Heart right ventricle (tissue), 16 donors: ENCODE measurements around the gene ADARB2. TPM values are rescaled to one million over a fixed set of nuclear protein-coding genes. Genes with fewer than 3 reads are reported as not detected.

Experiments used
- ATAC-seq, 8 donors: fragments of 200-7000 bp; cut with Tn5 transposase; one replicate each; pipeline ENCODE4 v1.9.1; 2020; ENCODE audit warnings: mild to moderate bottlenecking in 8 of 8, moderate library complexity in 8 of 8, moderate number of reproducible peaks in 1 of 8
- DNase-seq, 2 donors: peaks; one replicate each; pipeline ENCODE4 v3.0.0-alpha.2; 2020
- H3K27ac ChIP-seq, 10 donors: fragments of 200-600 bp; sonication (generic) in 2 of 10; one replicate each; pipeline versions ENCODE4 v1.5.0 to v1.8.0; 2020 to 2022; ENCODE audit warnings: mild to moderate bottlenecking in 3 of 10
- H3K27me3 ChIP-seq, 7 donors: fragments of 200-600 bp; one replicate each; pipeline ENCODE4 v1.8.0; 2021 to 2022; ENCODE audit warnings: mild to moderate bottlenecking in 2 of 7
- H3K36me3 ChIP-seq, 9 donors: fragments of 200-600 bp; sonication (generic) in 1 of 9; one replicate each; pipeline versions ENCODE4 v1.5.0 to v1.8.0; 2020 to 2022; ENCODE audit warnings: mild to moderate bottlenecking in 2 of 9
- H3K4me1 ChIP-seq, 9 donors: fragments of 200-600 bp; sonication (generic) in 1 of 9; one replicate each; pipeline versions ENCODE4 v1.5.0 to v1.8.0; 2020 to 2022; ENCODE audit warnings: mild to moderate bottlenecking in 4 of 9
- H3K4me3 ChIP-seq, 10 donors: fragments of 200-600 bp; sonication (generic) in 2 of 10; one replicate each; pipeline versions ENCODE4 v1.5.0 to v1.8.0; 2020 to 2022; ENCODE audit warnings: mild to moderate bottlenecking in 7 of 10, moderate library complexity in 2 of 10
- H3K9me3 ChIP-seq, 11 donors: fragments of 200-600 bp in 10 of 11; sonication (generic) in 2 of 11; one replicate each; pipeline versions ENCODE4 v1.5.0 to v1.8.0; 2013 to 2022; ENCODE audit warnings: mild to moderate bottlenecking in 2 of 11, control low read depth in 1 of 11, moderate library complexity in 1 of 11
- CTCF ChIP-seq, 9 donors: fragments of 200-600 bp; sonication (generic) in 2 of 9; IDR thresholded peaks; one replicate each; pipeline versions ENCODE4 v1.5.0 to v1.8.0; 2021 to 2022; ENCODE audit warnings: antibody characterized with exemption in 9 of 9, mild to moderate bottlenecking in 5 of 9, moderate library complexity in 1 of 9
- WGBS, 2 donors: extraction: QIAGEN DNeasy Blood & Tissue Kit; methylation state at CpG; one replicate each; pipeline ENCODE4 v1.1.7; 2013; ENCODE audit warnings: inconsistent platforms in 1 of 2; 5-methylcytosine and 5-hydroxymethylcytosine counted together
- intact Hi-C, 10 donors: fragments of 100-400 bp; cut with DNase I; formaldehyde crosslinking; loops; one replicate each; pipeline versions ENCODE4 v1.11.1 to v1.14.2; 2022
- polyA plus RNA-seq, 2 donors: library from polyadenylated mRNA; stranded (reverse); fragments of 200-250 nt; gene quantifications; one replicate each; pipeline ENCODE4 v1.2.3, GENCODE V29; 2013
- total RNA-seq, 10 donors: library from RNA; stranded (reverse); fragmentation: NEBNext Ultra II Directional in 3 of 10; extraction: Animal tissue kit (Norgen Biotek cat#: 25700) in 3 of 10; gene quantifications; one replicate each; pipeline versions ENCODE4 v1.2.1 to v1.2.4, GENCODE V29; 2021 to 2023
- donor health status: Arrhythmogenic right ventricular cardiomyopathy.
- donor health status: ischemic (EF 13 %, LVEDD 7.1; RV severe dilation, severe dysfunction).
- donor health status: healthy with polysubstance abuse.
- donor health status: DM: no; HTN: yes; CAD: no.
- donor health status: DM: no; HTN: no; CAD: no.
- donor health status: ischemic (EF 25% LVEDD 6.9; RV normal size, moderate dysfunction).
- donor health status: ischemic (EF 25% LVEDD 5.7; RV mildly dilated, moderate dysfunction).
- donor health status: healthy.
- donor health status: DM: yes; HTN: yes; CAD: no.
- donor health status: Ischemic cardiomyopathy.
- donor health status: ischemic (EF 35%, LVEDD 5.7; RV mildly dilated, moderate dysfunction).
- donor health status: nonischemic (EF 11% LVEDD 7.7; RV severe dilation, severe dysfunction).
- donor health status: DM: yes; HTN: yes; CAD: no.
- donor health status: PGD.
- donor health status: ischemic (EF 29% LVEDD 5.4; RV normal size, mild dysfunction).
- donor health status: nonischemic (EF 23%, LVEDD 6.1; RV moderate dilation, normal function).

ADARB2 gene
- total and polyA plus RNA-seq, 12 donors = 0.08 to 0.47 (median 0.17) TPM; not detected in 2

- 82% methylated on average over 24 of the region's 24 CpGs for WGBS, 2 donors
- Histone ChIP-seq H3K4me1 (no peaks in the 10 kb centered on the region), H3K27ac (no peak overlapping the region), H3K4me3 (no peak overlapping the region), H3K36me3 (no peaks in the 10 kb centered on the region), H3K27me3 (peaks cover 0 to 42% (median 30%) of the 10 kb centered on the region in 7 donors), H3K9me3 (no peaks in the 10 kb centered on the region)
- intact Hi-C loops = no loop called here
- no peak for TF ChIP-seq CTCF (IDR thresholded peaks at IDR 0.05)
- DNase-seq (no peak), ATAC-seq (no peak)
Measured at GRCh38 chr10:1199897-1200721, 537.2 kb downstream of the ADARB2 start.

GRCh38 chr10:1199345-1199673 is 538.0 kb downstream of the ADARB2 start:
- no peak for TF ChIP-seq CTCF (IDR thresholded peaks at IDR 0.05)
- H3K4me1 ChIP-seq = no peaks in the 10 kb centered on the region
- no peaks in the 10 kb centered on the region for H3K9me3 ChIP-seq
- intact Hi-C loops = no loop called here
- H3K36me3 ChIP-seq = no peaks in the 10 kb centered on the region
- 67 to 68% methylated on average over 17 of the region's 17 CpGs for WGBS, 2 donors
- ATAC-seq (no peak), DNase-seq (no peak)
- H3K27ac ChIP-seq = no peak overlapping the region
- no peak overlapping the region for H3K4me3 ChIP-seq
- H3K27me3 ChIP-seq = peaks cover 0 to 48% (median 32%) of the 10 kb centered on the region in 7 donors

GRCh38 chr10:1198453-1199344 is 538.6 kb downstream of the ADARB2 start:
- Histone ChIP-seq H3K4me1 (no peaks in the 10 kb centered on the region), H3K27ac (no peak overlapping the region), H3K4me3 (no peak overlapping the region), H3K9me3 (no peaks in the 10 kb centered on the region), H3K27me3 (peaks cover 0 to 52% (median 38%) of the 10 kb centered on the region in 7 donors), H3K36me3 (no peaks in the 10 kb centered on the region)
- intact Hi-C loops = no loop called here
- WGBS, 2 donors = 51 to 58% methylated on average over 20 of the region's 20 CpGs
- TF ChIP-seq CTCF (IDR thresholded peaks at IDR 0.05) = no peak
- DNase-seq = no peak
- ATAC-seq = no peak

GRCh38 chr10:1197384-1197783 is 539.9 kb downstream of the ADARB2 start:
- Histone ChIP-seq H3K27me3 (peaks cover 0 to 57% (median 41%) of the 10 kb centered on the region in 7 donors), H3K4me1 (no peaks in the 10 kb centered on the region), H3K9me3 (no peaks in the 10 kb centered on the region), H3K27ac (no peak overlapping the region), H3K36me3 (no peaks in the 10 kb centered on the region), H3K4me3 (no peak overlapping the region)
- TF ChIP-seq CTCF (IDR thresholded peaks at IDR 0.05) = no peak
- ATAC-seq = no peak
- intact Hi-C loops = no loop called here
- DNase-seq = no peak
- WGBS, 2 donors = 37 to 43% methylated on average over 6 of the region's 6 CpGs
